ENCODE data around the gene PTGES3L.
"Not testable (repeated sequence)": the region's sequence is repeated elsewhere in the genome, so short reads cannot be mapped to it uniquely, and the experiment has no call there.

PTGES3L gene

GRCh38 chr17:42985225-42985624 lies 5.3 kb upstream of the PTGES3L start:
- in situ Hi-C loops (cut with MboI; ENCODE audit: low sequenced_read_pairs) = no loop called here

GRCh38 chr17:42982266-42982665 lies 2.4 kb upstream of the PTGES3L start:
- in situ Hi-C loops (cut with MboI; ENCODE audit: low sequenced_read_pairs) = no loop called here

DNA sequence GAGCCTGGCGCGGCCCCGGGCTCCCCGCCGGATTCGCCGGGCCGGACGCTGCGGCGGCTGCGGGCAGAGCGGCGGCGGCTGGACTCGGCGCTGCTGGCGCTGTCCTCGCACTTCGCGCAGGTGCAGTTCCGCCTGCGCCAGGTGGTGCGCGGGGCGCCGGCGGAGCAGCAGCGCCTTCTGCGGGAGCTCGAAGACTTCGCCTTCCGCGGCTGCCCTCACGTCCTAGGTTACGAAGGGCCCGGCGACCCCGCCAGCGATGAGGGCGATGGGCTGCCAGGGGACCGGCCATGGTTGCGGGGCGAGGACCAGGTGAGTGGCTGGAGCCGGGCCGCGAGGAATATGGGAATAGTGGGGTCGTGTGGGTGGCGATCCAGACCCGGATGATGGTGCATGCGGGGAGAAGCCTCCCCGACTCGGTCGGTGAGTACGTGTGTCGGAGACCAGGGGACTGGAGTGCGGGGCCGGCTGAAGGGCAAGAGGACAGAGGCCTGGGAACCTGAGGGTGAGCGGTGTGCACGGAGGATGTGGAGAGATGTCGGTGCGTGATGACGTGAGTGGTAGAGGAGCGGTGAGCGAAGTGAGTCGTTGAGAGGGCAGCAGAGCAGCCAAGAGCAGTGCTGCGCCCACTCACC lies 1.0 kb upstream of the PTGES3L start:
- in situ Hi-C loops (cut with MboI; ENCODE audit: low sequenced_read_pairs) = no loop called here

DNA sequence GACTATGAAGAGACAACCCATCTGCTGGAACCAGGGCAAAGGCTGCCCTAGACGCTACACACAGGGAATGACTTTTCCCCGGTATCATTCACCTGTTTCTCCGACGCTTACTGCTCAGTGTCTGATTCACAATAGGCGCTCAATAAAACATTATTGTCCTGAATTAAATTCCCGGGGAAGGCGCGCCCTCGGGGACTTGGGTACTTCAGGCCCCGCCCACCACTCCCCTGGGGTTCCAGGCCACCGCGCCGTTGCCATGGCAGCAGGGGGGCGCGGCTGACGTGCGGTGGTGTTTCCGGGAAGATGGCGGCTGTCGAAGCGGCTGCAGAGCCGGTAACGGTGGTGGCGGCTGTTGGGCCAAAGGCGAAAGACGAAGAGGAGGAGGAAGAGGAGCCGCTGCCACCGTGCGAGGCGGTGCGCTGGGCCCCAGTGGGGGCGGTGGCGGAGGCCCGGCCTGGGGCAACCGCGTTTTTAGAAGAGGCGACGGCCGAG lies 440 bp upstream of the PTGES3L start, which contains the start of gene RUNDC1:
Gene RUNDC1 (plus strand): TSS at position 292 of the 492 bp plus-strand sequence. CDS start 12 bp downstream, at position 304.
- in situ Hi-C loops (cut with MboI; ENCODE audit: low sequenced_read_pairs) = no loop called here

GRCh38 chr17:42975701-42976100 lies 4.2 kb downstream of the PTGES3L start:
- in situ Hi-C loops (cut with MboI; ENCODE audit: low sequenced_read_pairs) = not testable (repeated sequence)

- in situ Hi-C loops (cut with MboI; ENCODE audit: low sequenced_read_pairs) = no loop called here
Measured at GRCh38 chr17:42975265-42975664, 4.6 kb downstream of the PTGES3L start.

GRCh38 chr17:42973323-42973722 lies 6.6 kb downstream of the PTGES3L start:
- in situ Hi-C loops (cut with MboI; ENCODE audit: low sequenced_read_pairs) = not testable (repeated sequence)

GRCh38 chr17:42971589-42971988 lies 8.3 kb downstream of the PTGES3L start:
- in situ Hi-C loops (cut with MboI; ENCODE audit: low sequenced_read_pairs) = no loop called here

DNA sequence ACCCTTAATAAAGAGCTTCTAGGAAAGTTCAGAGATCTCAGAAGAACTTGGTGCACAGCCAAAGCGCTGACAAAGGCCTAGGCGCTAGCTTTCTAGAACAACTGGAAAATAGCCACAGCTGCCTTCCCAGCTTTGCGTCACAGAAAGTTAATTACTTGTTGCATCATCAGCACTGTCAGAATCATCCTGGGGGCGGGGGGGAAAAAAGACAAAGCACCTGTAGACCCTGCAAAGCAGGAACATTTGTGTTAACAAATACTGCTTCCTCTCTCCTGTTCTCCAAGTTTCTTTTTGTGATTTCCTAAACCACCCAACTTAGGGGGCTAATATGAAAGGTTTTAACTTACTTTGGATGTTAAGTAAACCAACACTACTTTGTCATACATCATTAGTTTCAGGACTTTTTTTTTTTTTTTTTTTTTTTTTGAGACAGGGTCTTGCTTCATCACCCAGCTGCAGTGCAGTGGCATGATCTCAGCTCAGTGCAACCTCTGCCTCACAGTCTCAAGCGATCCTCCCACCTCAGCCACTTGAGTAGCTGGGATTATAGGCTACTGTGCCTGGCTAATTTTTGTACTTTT lies 10.8 kb downstream of the PTGES3L start:
- in situ Hi-C loops (cut with MboI; ENCODE audit: low sequenced_read_pairs) = no loop called here

DNA sequence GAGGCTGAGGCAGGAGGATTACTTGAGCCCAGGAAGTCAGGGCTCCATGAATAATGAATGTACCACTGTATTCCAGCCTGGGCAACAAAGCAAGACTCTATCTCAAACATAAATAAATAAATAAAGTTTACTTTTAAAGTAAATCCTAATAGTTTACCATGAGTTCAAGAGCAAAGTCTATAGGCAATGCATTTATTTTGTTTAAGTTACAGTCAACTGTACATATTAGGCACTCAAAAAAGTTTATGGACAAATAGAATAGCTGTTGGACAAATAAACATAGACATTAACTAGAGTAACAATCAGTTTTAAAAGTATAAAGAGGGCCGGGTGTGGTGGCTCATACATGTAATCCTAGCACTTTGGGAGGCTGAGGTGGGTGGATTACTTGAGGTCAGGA lies 12.0 kb downstream of the PTGES3L start:
- in situ Hi-C loops (cut with MboI; ENCODE audit: low sequenced_read_pairs) = no loop called here

DNA sequence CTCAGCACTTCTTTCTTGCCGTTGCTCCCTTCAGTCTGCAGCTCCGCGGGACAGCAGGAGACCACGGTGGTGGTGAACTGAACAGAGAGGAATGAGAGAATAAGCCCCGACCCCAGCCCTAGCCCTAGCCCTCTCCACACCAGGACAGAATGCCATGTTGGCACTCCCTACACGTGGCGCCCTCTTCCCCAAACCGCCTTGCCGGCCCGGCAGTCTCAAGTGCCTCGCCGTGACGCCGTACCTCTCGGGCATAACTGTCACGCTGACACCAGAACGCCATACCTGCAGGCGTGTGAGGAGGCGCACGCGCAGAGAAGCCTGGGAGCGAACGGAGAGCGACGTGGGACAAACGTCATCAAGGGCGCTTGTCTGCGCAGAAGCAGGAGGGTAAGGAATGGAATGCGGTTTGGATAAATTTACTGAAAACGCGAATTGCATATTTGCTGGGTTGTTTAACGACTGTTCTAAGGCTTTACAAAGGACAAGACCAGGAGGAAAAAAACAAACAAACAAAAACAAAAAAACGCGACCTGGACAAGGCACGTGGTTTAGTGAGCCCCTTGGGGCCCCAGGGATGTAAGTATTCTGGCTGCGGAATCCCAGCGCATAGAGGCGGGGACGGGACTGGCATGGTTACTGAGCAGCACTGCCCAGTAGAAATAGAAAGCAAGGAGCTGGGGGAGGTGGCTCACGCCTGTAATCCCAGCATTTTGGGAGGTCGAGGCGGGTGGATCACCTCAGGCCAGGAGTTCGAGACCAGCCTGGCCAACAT lies 15.5 kb downstream of the PTGES3L start, which contains the start of gene AARSD1:
Gene AARSD1 (minus strand): TSS at position 294 of the 772 bp plus-strand sequence. CDS start 14 bp downstream, at position 280.
- in situ Hi-C loops (cut with MboI; ENCODE audit: low sequenced_read_pairs) = no loop called here

DNA sequence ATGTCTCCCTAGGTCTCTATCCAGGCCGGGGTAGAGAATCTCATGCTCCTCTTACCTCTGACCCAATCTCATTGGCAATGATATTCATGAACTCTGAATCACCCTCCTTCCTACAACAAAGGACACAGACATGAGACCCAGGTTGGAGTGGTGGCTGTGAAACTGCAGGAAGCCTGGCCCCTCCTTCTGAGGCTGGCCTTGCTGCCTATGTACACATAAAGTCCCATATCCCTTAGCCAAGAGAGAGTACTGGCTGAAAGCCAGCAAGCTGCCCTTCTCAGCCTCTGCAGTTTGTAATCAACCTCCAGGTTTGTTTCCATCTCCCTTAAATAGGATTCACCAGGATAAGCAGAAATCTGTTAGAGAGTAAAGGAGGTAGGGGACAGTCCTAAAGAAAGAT lies 26.2 kb downstream of the PTGES3L start:
- in situ Hi-C loops (cut with MboI; ENCODE audit: low sequenced_read_pairs) = no loop called here

- in situ Hi-C loops (cut with MboI; ENCODE audit: low sequenced_read_pairs) = no loop called here
Measured at GRCh38 chr17:42950044-42950783, 29.7 kb downstream of the PTGES3L start.

- in situ Hi-C loops (cut with MboI; ENCODE audit: low sequenced_read_pairs) = loop anchor here (25.0 kb wide), 2 partner anchors 110 to 210 kb away; partner anchors contain the start of genes AOC2, EZH1 and PSME3
Measured at GRCh38 chr17:42946812-42947211, 33.1 kb downstream of the PTGES3L start.

- in situ Hi-C loops (cut with MboI; ENCODE audit: low sequenced_read_pairs) = loop anchor here (25.0 kb wide), 2 partner anchors 107 to 207 kb away; partner anchors contain the start of genes AOC2, EZH1 and PSME3
Measured at GRCh38 chr17:42944211-42944610, 35.7 kb downstream of the PTGES3L start.

DNA sequence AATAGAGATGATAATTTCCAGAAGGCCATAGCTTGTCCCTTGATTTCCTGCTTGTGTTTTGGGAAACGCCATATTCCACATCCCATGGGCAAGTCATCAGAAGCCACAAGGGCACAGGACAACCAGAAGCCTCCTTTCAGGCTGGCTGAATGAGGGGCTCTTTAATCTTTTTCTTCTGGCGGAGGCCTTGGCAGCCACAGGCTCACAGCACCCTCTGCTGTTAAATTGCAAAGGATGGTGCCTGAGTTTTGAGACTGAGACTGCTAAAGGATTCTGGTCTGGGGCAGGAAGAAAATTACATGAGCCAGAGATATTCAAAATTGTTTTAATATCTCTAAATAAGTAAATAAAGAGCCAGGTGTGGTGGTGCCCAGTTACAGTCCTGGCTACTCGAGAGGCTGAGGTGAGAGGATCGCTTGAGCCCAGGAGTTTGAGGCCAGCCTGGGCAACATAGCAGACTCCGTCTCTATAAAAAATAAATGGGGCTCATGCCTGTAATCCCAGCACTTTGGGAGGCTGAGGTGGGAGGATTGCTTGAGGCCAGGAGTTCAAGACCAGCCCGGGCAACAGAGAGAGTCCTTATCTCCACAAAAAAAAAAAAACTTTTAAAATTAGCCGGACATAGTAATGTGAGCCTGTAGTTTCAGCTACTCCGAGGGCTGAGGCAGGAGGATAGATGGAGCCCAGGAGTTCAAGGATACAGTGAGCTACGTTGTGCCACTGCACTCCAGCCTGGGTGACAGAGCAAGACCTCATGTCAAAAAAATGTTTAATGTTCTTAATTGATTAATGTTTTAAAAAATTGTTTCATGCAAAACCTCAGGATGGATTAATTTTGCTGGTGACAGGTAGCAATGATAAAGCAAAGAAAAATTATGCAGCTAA lies 41.9 kb downstream of the PTGES3L start:
- in situ Hi-C loops (cut with MboI; ENCODE audit: low sequenced_read_pairs) = loop anchor here (25.0 kb wide), 2 partner anchors 101 to 201 kb away; partner anchors contain the start of genes AOC2, EZH1 and PSME3

DNA sequence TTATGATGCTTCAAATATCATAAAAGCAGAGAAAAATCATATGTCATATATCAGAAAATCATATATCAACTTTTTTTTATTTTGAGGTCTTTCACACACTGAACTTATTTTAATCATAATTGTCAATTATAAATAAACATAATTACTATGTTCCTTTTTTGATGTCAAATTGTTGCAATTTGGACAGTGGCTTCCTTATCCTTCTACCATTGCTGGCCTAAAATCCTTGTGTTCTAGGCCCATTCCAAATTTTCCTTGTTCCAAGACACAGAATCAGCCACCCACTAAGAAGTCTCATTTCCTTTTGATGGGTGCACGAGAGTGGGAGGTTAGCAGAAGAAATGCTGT lies 50.4 kb downstream of the PTGES3L start:
- in situ Hi-C loops (cut with MboI; ENCODE audit: low sequenced_read_pairs) = loop anchor here (25.0 kb wide), 2 partner anchors 92 to 192 kb away; partner anchors contain the start of genes AOC2, EZH1 and PSME3

- in situ Hi-C loops (cut with MboI; ENCODE audit: low sequenced_read_pairs) = loop anchor here (25.0 kb wide), 2 partner anchors 92 to 192 kb away; partner anchors contain the start of genes AOC2, EZH1 and PSME3
Measured at GRCh38 chr17:42928714-42929496, 51.0 kb downstream of the PTGES3L start.

DNA sequence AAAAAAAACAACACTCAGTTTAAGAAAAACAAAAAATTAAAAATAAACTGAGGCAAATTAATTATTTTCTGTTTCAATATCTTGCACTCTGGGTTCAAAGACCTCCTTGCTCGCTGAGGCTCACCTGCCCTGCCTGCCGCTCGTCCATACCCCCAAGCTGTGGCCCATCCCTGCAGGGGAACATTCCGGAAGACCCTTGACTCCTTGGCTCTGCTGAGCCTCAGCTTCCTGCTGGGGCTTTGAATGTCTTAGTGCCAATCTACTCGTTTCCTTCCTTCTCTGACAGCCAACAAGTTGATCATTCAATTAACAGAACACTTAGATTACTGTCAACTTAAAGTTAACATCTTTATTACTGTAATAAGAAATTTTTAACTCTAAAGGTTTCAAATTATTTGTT lies 55.0 kb downstream of the PTGES3L start:
- in situ Hi-C loops (cut with MboI; ENCODE audit: low sequenced_read_pairs) = loop anchor here (25.0 kb wide), 2 partner anchors 88 to 188 kb away; partner anchors contain the start of genes AOC2, EZH1 and PSME3
